Smooth muscle cell (in vitro differentiated cells): Measurements from ENCODE around the gene TMA7B. TPM values are rescaled to one million over a fixed set of nuclear protein-coding genes. Genes with fewer than 3 reads are reported as not detected.
"Not testable (repeated sequence)": the region's sequence is repeated elsewhere in the genome, so short reads cannot be mapped to it uniquely, and the experiment has no call there.

Source experiments
- DNase-seq: peaks from one replicate; lab custom pipeline; 2025; ENCODE audit not compliant: unreplicated experiment; lab: John Stamatoyannopoulos, UW
- H2AFZ ChIP-seq: fragments of 200-600 bp; sonication (generic); 2 replicates; pipeline ENCODE4 v1.6.0; 2016; ENCODE audit warnings: antibody characterized with exemption, low read depth, mild to moderate bottlenecking
- H3F3A ChIP-seq: fragments of 200-600 bp; sonication (generic); 2 replicates; pipeline ENCODE4 v1.6.0; 2017; ENCODE audit warnings: antibody characterized with exemption, low read depth
- H3K27ac ChIP-seq: fragments of 200-600 bp; sonication (generic); 2 replicates; pipeline ENCODE4 v1.5.1; 2016; ENCODE audit warnings: low read depth, mild to moderate bottlenecking
- H3K27me3 ChIP-seq: fragments of 200-600 bp; sonication (generic); 2 replicates; pipeline ENCODE4 v1.6.1; 2016; ENCODE audit warnings: low read depth, mild to moderate bottlenecking
- H3K36me3 ChIP-seq: fragments of 200-600 bp; sonication (generic); 2 replicates; pipeline ENCODE4 v1.5.1; 2016; ENCODE audit warnings: low read depth
- H3K4me1 ChIP-seq: fragments of 200-600 bp; sonication (generic); 2 replicates; pipeline ENCODE4 v1.5.1; 2016; ENCODE audit warnings: low read depth
- H3K4me2 ChIP-seq: fragments of 200-600 bp; sonication (generic); 2 replicates; pipeline ENCODE4 v1.6.0; 2016; ENCODE audit warnings: mild to moderate bottlenecking
- H3K4me3 ChIP-seq: fragments of 200-600 bp; sonication (generic); 2 replicates; pipeline ENCODE4 v1.5.1; 2016; ENCODE audit warnings: mild to moderate bottlenecking
- H3K79me2 ChIP-seq: fragments of 200-600 bp; sonication (generic); 2 replicates; pipeline ENCODE4 v1.6.0; 2016; ENCODE audit warnings: low read depth, mild to moderate bottlenecking
- H3K9ac ChIP-seq: fragments of 200-600 bp; sonication (generic); 2 replicates; pipeline ENCODE4 v1.6.0; 2016; ENCODE audit warnings: low read depth
- H3K9me3 ChIP-seq: fragments of 200-600 bp; sonication (generic); replicated peaks from 2 replicates; pipeline ENCODE4 v1.5.1; 2016; ENCODE audit warnings: low read depth
- H4K20me1 ChIP-seq: fragments of 200-600 bp; sonication (generic); 2 replicates; pipeline ENCODE4 v1.6.0; 2016; ENCODE audit warnings: low read depth
- WGBS: methylation state at CpG from one replicate; pipeline ENCODE4 v1.1.7; 2016; ENCODE audit warnings: low lambda C conversion rate; 5-methylcytosine and 5-hydroxymethylcytosine counted together
- polyA plus RNA-seq: library from polyadenylated mRNA; unstranded; fragments of >200 nt; fragmentation: Nextera tagmentation; extraction: Ambion mirVana; gene quantifications from 2 replicates; pipeline ENCODE4 v1.2.1, GENCODE V29; 2016
- total RNA-seq: library from RNA; depleted of rRNA; stranded (reverse); fragments of >200 nt; gene quantifications from 2 replicates; pipeline ENCODE4 v1.2.3, GENCODE V29; 2014
- TF ChIP-seq, protein P1 (sequence below): fragments of 200-600 bp; sonication (generic); IDR thresholded peaks from 2 replicates; pipeline ENCODE4 v1.5.1; 2017; ENCODE audit warnings: borderline replicate concordance, mild to moderate bottlenecking, antibody characterized with exemption; ENCODE audit not compliant: insufficient read depth, poor library complexity, severe bottlenecking

TMA7B gene
- total and polyA plus RNA-seq, 2 experiments from 2014 or later: not detected

DNA sequence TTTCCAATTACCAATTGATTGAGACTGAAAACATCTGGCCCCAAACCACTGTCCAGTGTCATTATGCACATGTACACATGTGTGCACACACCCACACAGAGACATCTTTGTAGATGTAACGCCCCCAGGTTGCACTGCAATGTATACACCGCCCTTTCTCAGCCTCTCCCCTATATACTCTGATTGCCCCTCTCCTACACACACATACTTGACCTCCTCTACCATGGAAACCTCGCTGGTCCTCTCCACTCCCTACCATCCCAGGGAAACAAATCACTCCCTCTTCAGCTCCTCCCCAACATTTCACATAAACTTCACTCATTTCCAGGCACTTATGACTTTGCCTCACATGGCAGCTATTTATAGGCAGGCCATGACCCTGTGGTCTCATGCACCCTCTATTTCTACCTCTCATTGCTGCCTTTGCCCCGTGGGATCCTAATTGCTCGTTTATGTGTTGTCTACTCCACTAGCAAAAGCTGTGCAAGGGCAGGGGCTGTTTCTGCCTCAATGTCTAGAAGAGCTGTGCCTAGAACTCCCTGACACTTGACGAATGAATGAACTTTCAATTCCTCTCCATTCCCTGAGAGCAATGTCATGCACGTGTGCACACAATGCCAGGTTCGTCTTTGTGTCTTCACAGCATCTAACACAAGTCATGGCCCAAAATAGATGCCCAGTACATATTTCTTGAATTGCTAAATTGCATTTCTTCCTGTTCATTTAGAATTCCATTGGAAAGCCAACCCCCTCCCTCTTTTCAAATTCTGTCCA is 10.0 kb upstream of the TMA7B start:
- Histone ChIP-seq H3K27ac (no peak overlapping the region), H4K20me1 (no peaks in the 10 kb centered on the region), H3K4me3 (no peak overlapping the region), H3K36me3 (no peaks in the 10 kb centered on the region), H3K27me3 (no peaks in the 10 kb centered on the region), H2AFZ (no peak overlapping the region), H3K79me2 (no peaks in the 10 kb centered on the region), H3K4me2 (no peak overlapping the region), H3K9ac (no peak overlapping the region), H3K9me3 (no peaks in the 10 kb centered on the region), H3F3A (peaks cover 2% of the 10 kb centered on the region), H3K4me1 (peaks cover 6% of the 10 kb centered on the region)
- no peak for DNase-seq
- TF ChIP-seq, protein P1, sequence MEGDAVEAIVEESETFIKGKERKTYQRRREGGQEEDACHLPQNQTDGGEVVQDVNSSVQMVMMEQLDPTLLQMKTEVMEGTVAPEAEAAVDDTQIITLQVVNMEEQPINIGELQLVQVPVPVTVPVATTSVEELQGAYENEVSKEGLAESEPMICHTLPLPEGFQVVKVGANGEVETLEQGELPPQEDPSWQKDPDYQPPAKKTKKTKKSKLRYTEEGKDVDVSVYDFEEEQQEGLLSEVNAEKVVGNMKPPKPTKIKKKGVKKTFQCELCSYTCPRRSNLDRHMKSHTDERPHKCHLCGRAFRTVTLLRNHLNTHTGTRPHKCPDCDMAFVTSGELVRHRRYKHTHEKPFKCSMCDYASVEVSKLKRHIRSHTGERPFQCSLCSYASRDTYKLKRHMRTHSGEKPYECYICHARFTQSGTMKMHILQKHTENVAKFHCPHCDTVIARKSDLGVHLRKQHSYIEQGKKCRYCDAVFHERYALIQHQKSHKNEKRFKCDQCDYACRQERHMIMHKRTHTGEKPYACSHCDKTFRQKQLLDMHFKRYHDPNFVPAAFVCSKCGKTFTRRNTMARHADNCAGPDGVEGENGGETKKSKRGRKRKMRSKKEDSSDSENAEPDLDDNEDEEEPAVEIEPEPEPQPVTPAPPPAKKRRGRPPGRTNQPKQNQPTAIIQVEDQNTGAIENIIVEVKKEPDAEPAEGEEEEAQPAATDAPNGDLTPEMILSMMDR: no peak
- WGBS: 94% methylated on average over 8 of the region's 8 CpGs

DNA sequence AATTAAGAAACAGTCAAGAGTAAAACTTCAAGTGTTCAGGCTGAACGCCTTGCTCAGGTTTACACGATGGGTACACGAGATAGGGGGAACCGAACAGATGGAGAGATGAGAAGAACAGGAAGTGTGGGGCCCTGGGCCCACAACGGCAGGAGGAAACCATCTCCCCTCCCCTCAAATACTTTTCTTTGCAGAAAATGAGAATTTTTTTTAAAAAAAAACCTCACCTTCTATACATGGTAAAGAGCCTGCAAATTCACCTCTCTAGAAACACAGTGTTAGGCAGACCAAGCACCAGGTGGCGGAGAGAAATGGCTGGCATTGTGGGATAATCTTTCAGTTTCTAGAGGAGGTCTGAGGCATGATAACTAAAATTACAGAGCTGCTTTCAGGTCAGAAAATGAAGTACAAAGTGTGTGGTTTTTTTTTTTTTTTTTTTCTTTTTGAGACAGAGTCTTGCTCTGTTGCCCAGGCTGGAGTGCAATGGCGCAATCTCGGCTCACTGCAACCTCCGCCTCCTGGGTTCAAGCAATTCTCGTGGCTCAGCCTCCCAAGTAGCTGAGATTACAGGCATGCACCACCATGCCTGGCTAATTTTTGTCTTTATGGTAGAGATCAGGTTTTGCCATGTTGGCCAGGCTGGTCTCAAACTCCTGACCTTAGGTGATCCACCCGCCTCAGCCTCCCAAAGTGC is 8.4 kb upstream of the TMA7B start:
- not testable (repeated sequence) for H3K79me2 ChIP-seq, H3K9me3 ChIP-seq, H3K4me2 ChIP-seq, H3F3A ChIP-seq, H3K27me3 ChIP-seq, H4K20me1 ChIP-seq, H3K27ac ChIP-seq, H3K4me1 ChIP-seq, H3K4me3 ChIP-seq, DNase-seq, H2AFZ ChIP-seq, H3K36me3 ChIP-seq, H3K9ac ChIP-seq
- 85% methylated on average over 11 of the region's 11 CpGs for WGBS

DNA sequence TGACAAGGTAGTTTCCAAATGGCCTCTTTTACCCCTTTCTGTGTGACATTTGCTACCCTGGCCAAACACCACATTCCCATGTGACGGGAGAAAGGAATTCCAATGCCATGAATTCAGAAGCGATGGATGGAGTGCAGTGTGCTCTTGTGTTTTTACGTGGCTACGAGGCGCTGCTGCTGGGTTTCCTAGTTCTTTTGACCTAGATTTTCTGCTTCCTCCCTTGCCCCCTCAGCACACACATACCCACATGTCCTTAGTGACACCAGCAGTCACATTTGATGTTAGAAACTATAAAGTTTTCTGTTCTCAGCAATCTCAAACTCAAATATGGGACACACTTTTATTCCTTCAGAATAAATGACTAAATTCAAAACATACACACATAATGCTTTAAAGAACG is 7.8 kb upstream of the TMA7B start:
- H2AFZ ChIP-seq: no peak overlapping the region
- peaks cover 2% of the 10 kb centered on the region for H3F3A ChIP-seq
- 80% methylated on average over 6 of the region's 6 CpGs for WGBS
- no peaks in the 10 kb centered on the region for H3K9me3 ChIP-seq
- no peaks in the 10 kb centered on the region for H3K4me1 ChIP-seq
- no peak overlapping the region for H3K9ac ChIP-seq
- TF ChIP-seq, protein P1: no peak
- no peak overlapping the region for H3K4me2 ChIP-seq
- DNase-seq: no peak
- no peaks in the 10 kb centered on the region for H3K27me3 ChIP-seq
- no peak overlapping the region for H3K4me3 ChIP-seq
- H3K36me3 ChIP-seq: no peaks in the 10 kb centered on the region
- H4K20me1 ChIP-seq: no peaks in the 10 kb centered on the region
- no peak overlapping the region for H3K27ac ChIP-seq
- no peaks in the 10 kb centered on the region for H3K79me2 ChIP-seq

DNA sequence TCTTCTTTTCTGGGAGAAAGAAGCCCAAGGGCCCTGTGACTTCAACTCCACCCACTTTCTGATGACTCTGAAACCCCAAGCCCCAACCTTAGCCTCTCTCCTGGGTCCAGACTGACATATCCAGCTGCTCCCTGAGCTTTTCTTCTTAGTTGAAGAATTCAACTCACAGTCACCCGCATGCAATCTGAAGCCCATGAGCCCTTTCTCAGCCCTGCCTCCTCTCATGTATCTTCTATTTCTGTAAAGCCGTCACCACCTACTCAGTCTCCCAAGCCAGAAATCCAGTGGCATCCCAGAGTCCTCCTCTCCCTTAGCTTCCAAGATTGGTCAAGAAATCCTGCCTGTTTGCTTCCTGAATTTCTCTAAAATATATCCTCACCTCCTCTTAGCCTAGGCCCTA is 7.1 kb upstream of the TMA7B start:
- H3K9ac ChIP-seq: no peak overlapping the region
- H3K4me3 ChIP-seq: no peak overlapping the region
- 21% methylated on average over 2 of the region's 2 CpGs for WGBS
- H3K4me1 ChIP-seq: no peaks in the 10 kb centered on the region
- H3K36me3 ChIP-seq: no peaks in the 10 kb centered on the region
- no peaks in the 10 kb centered on the region for H3K79me2 ChIP-seq
- no peaks in the 10 kb centered on the region for H3K27me3 ChIP-seq
- H3K9me3 ChIP-seq: no peaks in the 10 kb centered on the region
- DNase-seq: no peak
- H3K27ac ChIP-seq: no peak overlapping the region
- peak overlapping the region; percentile 21 for H2AFZ ChIP-seq
- TF ChIP-seq, protein P1: no peak
- H3F3A ChIP-seq: peaks cover 2% of the 10 kb centered on the region
- H4K20me1 ChIP-seq: no peaks in the 10 kb centered on the region
- H3K4me2 ChIP-seq: no peak overlapping the region
